ENCODE measurements around the gene FCHSD2. TPM values are rescaled to one million over a fixed set of nuclear protein-coding genes. Genes with fewer than 3 reads are reported as not detected.

Gene FCHSD2
- polyA plus RNA-seq, 1 donor (not counting 4 experiments of a cell fraction or from before 2014, with no cell fraction given) = 14.2 TPM

GRCh38 chr11:72863091-72863490 is 279.0 kb downstream of the FCHSD2 start:
- DNase-seq (ENCODE audit: low read depth, low spot score) (no peak), FAIRE-seq (no peak)
- Histone ChIP-seq H3K36me3 (ENCODE audit: control insufficient read depth in 2 of 2, extremely low read depth in 1 of 2, insufficient read depth in 2 of 2, low read length in 2 of 2) (peaks cover 0 to 1% of the 10 kb centered on the region in 2 experiments), H3K9me3 (ENCODE audit: control insufficient read depth, low read depth, low read length) (no peaks in the 10 kb centered on the region), H3K79me2 (ENCODE audit: control insufficient read depth, insufficient read depth, low read length) (no peaks in the 10 kb centered on the region), H3K9me1 (ENCODE audit: control insufficient read depth, extremely low read depth, insufficient read depth, low read length) (no peaks in the 10 kb centered on the region), H3K27ac (ENCODE audit: control insufficient read depth, insufficient read depth, low read length) (no peak overlapping the region), H3K4me3 (ENCODE audit: control insufficient read depth in 2 of 3, extremely low read depth in 1 of 3, insufficient read depth in 2 of 3, low read depth in 1 of 3, low read length in 3 of 3) (no peak overlapping the region), H3K27me3 (ENCODE audit: control insufficient read depth, extremely low read depth, insufficient read depth, low read length) (no peaks in the 10 kb centered on the region), H3K9ac (ENCODE audit: control insufficient read depth, extremely low read depth, insufficient read depth, low read length) (no peak overlapping the region), H3K4me2 (ENCODE audit: control insufficient read depth, extremely low read depth, insufficient read depth, low read depth, low read length) (no peak overlapping the region), H3K4me1 (ENCODE audit: control insufficient read depth, extremely low read depth, insufficient read depth, low read length) (no peaks in the 10 kb centered on the region), H4K20me1 (ENCODE audit: control insufficient read depth, extremely low read depth, insufficient read depth, low read length) (no peaks in the 10 kb centered on the region), H2AFZ (ENCODE audit: control insufficient read depth, low read length) (no peak overlapping the region)
- TF ChIP-seq EZH2 (IDR thresholded peaks at IDR 0.05; ENCODE audit: low read length) (no peak), CTCF (optimal IDR thresholded peaks at IDR 0.05 in 1 of 3, IDR thresholded peaks at IDR 0.05 in 1 of 3, conservative IDR thresholded peaks at IDR 0.05 in 1 of 3; ENCODE audit: extremely low read depth in 1 of 3, insufficient read depth in 2 of 3, low read length in 3 of 3) (no peak)
- dilution Hi-C loops (cut with MboI; ENCODE audit: extremely low pct_ligation_motif_present, low sequenced_read_pairs) = no loop called here

GRCh38 chr11:72860592-72860991 is 281.5 kb downstream of the FCHSD2 start:
- Histone ChIP-seq H3K4me1 (ENCODE audit: control insufficient read depth, extremely low read depth, insufficient read depth, low read length) (no peaks in the 10 kb centered on the region), H3K36me3 (ENCODE audit: control insufficient read depth in 2 of 2, extremely low read depth in 1 of 2, insufficient read depth in 2 of 2, low read length in 2 of 2) (peaks cover 0 to 2% of the 10 kb centered on the region in 2 experiments), H3K9ac (ENCODE audit: control insufficient read depth, extremely low read depth, insufficient read depth, low read length) (no peak overlapping the region), H3K79me2 (ENCODE audit: control insufficient read depth, insufficient read depth, low read length) (no peaks in the 10 kb centered on the region), H2AFZ (ENCODE audit: control insufficient read depth, low read length) (no peak overlapping the region), H3K9me1 (ENCODE audit: control insufficient read depth, extremely low read depth, insufficient read depth, low read length) (no peaks in the 10 kb centered on the region), H3K9me3 (ENCODE audit: control insufficient read depth, low read depth, low read length) (no peaks in the 10 kb centered on the region), H3K4me2 (ENCODE audit: control insufficient read depth, extremely low read depth, insufficient read depth, low read depth, low read length) (no peak overlapping the region), H3K4me3 (ENCODE audit: control insufficient read depth in 2 of 3, extremely low read depth in 1 of 3, insufficient read depth in 2 of 3, low read depth in 1 of 3, low read length in 3 of 3) (no peak overlapping the region), H4K20me1 (ENCODE audit: control insufficient read depth, extremely low read depth, insufficient read depth, low read length) (no peaks in the 10 kb centered on the region), H3K27ac (ENCODE audit: control insufficient read depth, insufficient read depth, low read length) (no peak overlapping the region), H3K27me3 (ENCODE audit: control insufficient read depth, extremely low read depth, insufficient read depth, low read length) (no peaks in the 10 kb centered on the region)
- FAIRE-seq (no peak), DNase-seq (ENCODE audit: low read depth, low spot score) (no peak)
- TF ChIP-seq CTCF (optimal IDR thresholded peaks at IDR 0.05 in 1 of 3, IDR thresholded peaks at IDR 0.05 in 1 of 3, conservative IDR thresholded peaks at IDR 0.05 in 1 of 3; ENCODE audit: extremely low read depth in 1 of 3, insufficient read depth in 2 of 3, low read length in 3 of 3) = no peak
- TF ChIP-seq EZH2 (IDR thresholded peaks at IDR 0.05; ENCODE audit: low read length) = no peak
- dilution Hi-C loops (cut with MboI; ENCODE audit: extremely low pct_ligation_motif_present, low sequenced_read_pairs) = no loop called here
